Measurements from ENCODE around the gene TSPAN9.

GRCh38 chr12:3137814-3138445 is 60.8 kb downstream of the TSPAN9 start:
- TF ChIP-seq FOXJ2 (tag; IDR thresholded peaks at IDR 0.05): no peak
- TF ChIP-seq MTA2 (IDR thresholded peaks at IDR 0.05; ENCODE audit: low read depth): no peak
- TF ChIP-seq IRF2 (CRISPR knock-in tag; IDR thresholded peaks at IDR 0.05): no peak
- no peak for TF ChIP-seq CTBP1 (IDR thresholded peaks at IDR 0.05; ENCODE audit: borderline replicate concordance)

Data from K562 (cell line).